ENCODE measurements around the gene SLIT3. TPM values are rescaled to one million over a fixed set of nuclear protein-coding genes. Genes with fewer than 3 reads are reported as not detected.
"Not testable (repeated sequence)": the region's sequence is repeated elsewhere in the genome, so short reads cannot be mapped to it uniquely, and the experiment has no call there.

SLIT3 gene
- total RNA-seq, 1 experiment from 2014 or later: 21.9 TPM

- no peak for DNase-seq (ENCODE audit: low read depth)
- in situ Hi-C loops (cut with HindIII; ENCODE audit: low pct_unique_long_range_greater_than_20kb, low sequenced_read_pairs): no loop called here
These were observed 544.2 kb downstream of the SLIT3 start for GRCh38 chr5:168756453-168757391.

DNA sequence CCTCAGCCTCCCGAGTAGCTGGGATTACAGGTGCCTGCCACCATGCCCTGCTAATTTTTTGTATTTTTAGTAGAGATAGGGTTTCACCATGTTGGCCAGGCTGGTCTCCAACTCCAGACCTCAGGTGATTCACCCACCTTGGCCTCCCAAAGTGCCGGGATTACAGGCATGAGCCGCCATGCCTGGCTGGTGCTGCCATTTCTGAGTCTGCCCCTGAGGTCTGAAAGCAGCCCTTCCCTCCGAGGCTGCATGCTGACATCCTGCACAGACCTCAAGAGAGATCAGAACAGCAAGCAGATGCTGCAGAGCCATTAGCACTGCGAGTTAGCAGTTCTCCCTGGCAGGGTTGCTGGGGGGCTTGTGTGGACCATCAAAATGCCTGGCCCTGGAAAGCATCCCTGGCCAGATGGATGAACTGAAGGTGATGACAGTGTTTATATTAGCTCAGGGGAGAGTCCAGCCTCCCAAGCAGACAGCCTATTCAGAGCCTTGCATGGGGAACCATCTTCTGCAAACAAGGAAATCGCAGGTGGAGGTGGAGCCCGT, 545.3 kb downstream of the SLIT3 start:
- no peak for DNase-seq (ENCODE audit: low read depth)

DNA sequence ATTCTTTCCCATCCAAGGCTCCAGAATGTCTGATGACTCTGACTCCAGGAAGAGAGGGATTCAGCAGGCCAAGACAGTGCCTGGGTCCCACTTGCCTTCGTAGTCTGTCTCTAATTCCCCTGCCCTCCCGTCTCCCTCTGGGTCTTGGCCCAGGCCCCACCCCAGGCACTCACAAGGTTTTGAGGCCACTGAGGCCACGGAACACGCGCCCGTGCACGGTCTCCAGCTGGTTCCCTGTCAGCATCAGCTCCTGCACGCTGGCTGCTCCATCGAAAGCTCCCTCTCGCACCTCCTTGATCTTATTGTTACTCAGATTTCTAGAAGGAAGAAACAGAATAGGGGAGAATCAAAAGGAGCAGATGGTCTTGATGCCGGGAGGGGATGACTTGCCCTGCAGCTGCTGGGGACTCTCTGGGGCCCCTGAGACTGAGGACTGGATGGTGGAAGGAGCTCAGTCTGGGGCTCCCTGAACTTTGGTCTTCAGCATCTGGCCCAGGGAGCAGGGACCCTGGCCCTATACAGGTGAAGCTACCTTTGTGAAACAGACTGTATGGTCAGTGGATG, 547.2 kb downstream of the SLIT3 start:
- in situ Hi-C loops (cut with HindIII; ENCODE audit: low pct_unique_long_range_greater_than_20kb, low sequenced_read_pairs): no loop called here
- DNase-seq (ENCODE audit: low read depth): no peak

More for the DNA sequence above, 545.3 kb downstream of the SLIT3 start:
- in situ Hi-C loops (cut with HindIII; ENCODE audit: low pct_unique_long_range_greater_than_20kb, low sequenced_read_pairs): no loop called here

DNA sequence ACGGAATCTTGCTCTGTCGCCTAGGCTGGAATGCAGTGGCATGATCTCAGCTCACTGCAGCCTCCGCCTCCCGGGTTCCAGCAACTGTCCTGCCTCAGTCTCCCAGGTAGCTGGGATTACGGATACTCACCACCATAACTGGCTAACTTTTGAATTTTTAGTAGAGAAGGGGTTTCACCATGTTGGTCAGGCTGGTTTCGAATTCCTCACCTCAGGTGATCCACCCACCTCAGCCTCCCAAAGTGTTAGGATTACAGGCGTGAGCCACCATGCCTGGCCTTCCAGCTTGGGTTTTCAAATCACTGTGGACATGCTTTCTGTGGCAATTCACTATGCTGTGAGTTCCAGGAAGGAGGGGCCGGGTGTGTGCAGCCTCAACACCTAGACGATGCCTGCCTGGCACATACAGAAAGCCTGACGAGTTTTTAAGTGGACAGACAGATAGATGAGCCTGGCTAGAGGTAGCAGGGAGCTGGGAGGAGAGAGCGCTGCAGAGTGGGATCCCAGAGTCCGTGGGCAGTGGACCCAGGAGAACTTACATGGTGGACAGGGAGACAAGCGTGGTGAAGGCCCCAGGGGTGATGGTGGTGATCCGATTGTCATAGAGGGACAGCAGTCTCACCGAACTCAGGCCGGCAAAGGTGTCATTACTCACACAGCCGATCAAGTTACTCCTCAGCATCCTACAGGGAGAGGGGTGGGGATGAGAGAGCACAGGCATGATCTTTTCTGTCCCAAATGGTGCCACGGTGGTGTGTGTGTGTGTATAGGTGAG, 548.3 kb downstream of the SLIT3 start:
- no peak for DNase-seq (ENCODE audit: low read depth)
- in situ Hi-C loops (cut with HindIII; ENCODE audit: low pct_unique_long_range_greater_than_20kb, low sequenced_read_pairs): no loop called here

- DNase-seq (ENCODE audit: low read depth): no peak
- in situ Hi-C loops (cut with HindIII; ENCODE audit: low pct_unique_long_range_greater_than_20kb, low sequenced_read_pairs): no loop called here
These were observed 548.9 kb downstream of the SLIT3 start for GRCh38 chr5:168752012-168752411.

GRCh38 chr5:168750926-168751325, 550.0 kb downstream of the SLIT3 start:
- in situ Hi-C loops (cut with HindIII; ENCODE audit: low pct_unique_long_range_greater_than_20kb, low sequenced_read_pairs): no loop called here
- no peak for DNase-seq (ENCODE audit: low read depth)

GRCh38 chr5:168749391-168750100, 551.4 kb downstream of the SLIT3 start:
- no peak for DNase-seq (ENCODE audit: low read depth)
- in situ Hi-C loops (cut with HindIII; ENCODE audit: low pct_unique_long_range_greater_than_20kb, low sequenced_read_pairs): no loop called here

- DNase-seq (ENCODE audit: low read depth): peak; percentile 21
- in situ Hi-C loops (cut with HindIII; ENCODE audit: low pct_unique_long_range_greater_than_20kb, low sequenced_read_pairs): no loop called here
These were observed 552.8 kb downstream of the SLIT3 start for GRCh38 chr5:168747987-168748777.

GRCh38 chr5:168746893-168747640, 553.9 kb downstream of the SLIT3 start:
- in situ Hi-C loops (cut with HindIII; ENCODE audit: low pct_unique_long_range_greater_than_20kb, low sequenced_read_pairs): no loop called here
- no peak for DNase-seq (ENCODE audit: low read depth)

- DNase-seq (ENCODE audit: low read depth); in situ Hi-C loops (cut with HindIII; ENCODE audit: low pct_unique_long_range_greater_than_20kb, low sequenced_read_pairs): not testable (repeated sequence)
These were observed 554.6 kb downstream of the SLIT3 start for GRCh38 chr5:168746126-168746892.

DNA sequence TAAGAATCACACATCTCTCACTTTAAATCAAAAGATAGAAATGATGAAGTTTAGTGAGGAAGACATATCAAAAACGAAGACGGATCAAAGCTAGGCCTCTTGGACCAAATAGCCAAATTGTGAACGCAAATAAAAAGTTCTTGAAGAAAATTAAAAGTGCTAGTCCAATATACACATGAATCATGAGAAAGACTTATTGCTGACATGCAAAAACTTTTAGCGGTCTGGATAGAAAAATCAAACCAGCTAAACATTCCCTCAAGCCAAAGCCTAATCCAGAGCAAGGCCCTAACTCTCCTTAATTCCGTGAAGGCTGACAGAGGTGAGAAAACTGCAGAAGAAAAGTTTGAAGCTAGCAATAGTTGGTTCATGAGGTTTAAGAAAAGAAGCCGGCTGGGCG, 557.3 kb downstream of the SLIT3 start:
- in situ Hi-C loops (cut with HindIII; ENCODE audit: low pct_unique_long_range_greater_than_20kb, low sequenced_read_pairs): no loop called here

GRCh38 chr5:168742311-168742710, 558.6 kb downstream of the SLIT3 start:
- DNase-seq (ENCODE audit: low read depth); in situ Hi-C loops (cut with HindIII; ENCODE audit: low pct_unique_long_range_greater_than_20kb, low sequenced_read_pairs): not testable (repeated sequence)

More for the DNA sequence above, 557.3 kb downstream of the SLIT3 start:
- no peak for DNase-seq (ENCODE audit: low read depth)

- DNase-seq (ENCODE audit: low read depth): no peak
- in situ Hi-C loops (cut with HindIII; ENCODE audit: low pct_unique_long_range_greater_than_20kb, low sequenced_read_pairs): no loop called here
These were observed 560.1 kb downstream of the SLIT3 start for GRCh38 chr5:168740811-168741213.

- DNase-seq (ENCODE audit: low read depth): no peak
- in situ Hi-C loops (cut with HindIII; ENCODE audit: low pct_unique_long_range_greater_than_20kb, low sequenced_read_pairs): no loop called here
These were observed 560.7 kb downstream of the SLIT3 start for GRCh38 chr5:168740092-168740800.

DNA sequence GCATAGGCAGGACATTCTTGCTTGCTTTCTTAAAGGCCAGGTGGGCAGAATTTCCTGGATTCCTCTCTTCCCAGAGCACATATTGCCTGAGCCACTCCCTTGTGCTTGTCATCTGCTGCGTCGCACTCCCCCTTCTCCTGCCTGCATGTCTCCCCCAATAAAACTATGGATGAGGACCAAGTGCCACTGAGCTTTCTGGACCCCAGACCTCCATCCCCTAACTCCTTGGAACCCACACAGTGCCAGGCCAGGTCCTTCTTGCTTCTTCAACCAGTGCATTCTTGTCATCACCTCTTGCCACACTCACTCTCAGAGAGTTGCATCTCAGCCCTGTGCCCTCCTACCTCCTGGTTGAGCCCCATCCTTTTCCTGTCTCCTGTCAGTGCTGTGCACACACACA, 563.9 kb downstream of the SLIT3 start:
- in situ Hi-C loops (cut with HindIII; ENCODE audit: low pct_unique_long_range_greater_than_20kb, low sequenced_read_pairs): no loop called here
- DNase-seq (ENCODE audit: low read depth): no peak
